ENCODE data around the gene SLC4A5.
"Not testable (repeated sequence)": the region's sequence is repeated elsewhere in the genome, so short reads cannot be mapped to it uniquely, and the experiment has no call there.

Gene SLC4A5

GRCh38 chr2:74226648-74227213 is 116.5 kb downstream of the SLC4A5 start:
- no peak for DNase-seq

- no peak for DNase-seq
These were observed 117.3 kb downstream of the SLC4A5 start for GRCh38 chr2:74225698-74226459.

- no peak for DNase-seq
These were observed 119.1 kb downstream of the SLC4A5 start for GRCh38 chr2:74223941-74224770.

- no peak for DNase-seq
These were observed 120.9 kb downstream of the SLC4A5 start for GRCh38 chr2:74222300-74222650.

- DNase-seq: no peak
These were observed 121.5 kb downstream of the SLC4A5 start for GRCh38 chr2:74221604-74222299.

GRCh38 chr2:74221091-74221490 is 122.1 kb downstream of the SLC4A5 start:
- no peak for DNase-seq

GRCh38 chr2:74219846-74220486 is 123.2 kb downstream of the SLC4A5 start:
- no peak for DNase-seq

- DNase-seq: no peak
These were observed 126.6 kb downstream of the SLC4A5 start for GRCh38 chr2:74216642-74217041.

- not testable (repeated sequence) for DNase-seq
These were observed 127.4 kb downstream of the SLC4A5 start for GRCh38 chr2:74215771-74216170.

- no peak for DNase-seq
These were observed 130.4 kb downstream of the SLC4A5 start for GRCh38 chr2:74212702-74213410.

- no peak for DNase-seq
These were observed 137.0 kb downstream of the SLC4A5 start for GRCh38 chr2:74206180-74206688.

- no peak for DNase-seq
These were observed 137.6 kb downstream of the SLC4A5 start for GRCh38 chr2:74205596-74205995.

GRCh38 chr2:74205113-74205512 is 138.1 kb downstream of the SLC4A5 start:
- no peak for DNase-seq

GRCh38 chr2:74204436-74204835 is 138.8 kb downstream of the SLC4A5 start:
- DNase-seq: no peak

GRCh38 chr2:74201596-74201995 is 141.6 kb downstream of the SLC4A5 start:
- DNase-seq: no peak

GRCh38 chr2:74201196-74201595 is 142.0 kb downstream of the SLC4A5 start:
- no peak for DNase-seq

GRCh38 chr2:74199871-74200305 is 143.3 kb downstream of the SLC4A5 start:
- no peak for DNase-seq

GRCh38 chr2:74199275-74199701 is 143.9 kb downstream of the SLC4A5 start:
- DNase-seq: no peak

GRCh38 chr2:74198461-74199274 is 144.5 kb downstream of the SLC4A5 start, which contains the start of gene MTHFD2:
TSS of gene MTHFD2 (plus strand) at chr2:74198615. CDS start at chr2:74198642, 27 bp downstream.
- peak; percentile 95 for DNase-seq

- no peak for DNase-seq
These were observed 145.2 kb downstream of the SLC4A5 start for GRCh38 chr2:74198023-74198460.

GRCh38 chr2:74197049-74197448 is 146.2 kb downstream of the SLC4A5 start:
- no peak for DNase-seq
